NCI-H1092 (cell line): Measurements from ENCODE around the gene TMEM120B.
"Not testable (repeated sequence)": the region's sequence is repeated elsewhere in the genome, so short reads cannot be mapped to it uniquely, and the experiment has no call there.

Source experiments
- DNase-seq: peaks from one replicate; lab custom pipeline; 2025; lab: John Stamatoyannopoulos, UW

The TMEM120B gene

DNA sequence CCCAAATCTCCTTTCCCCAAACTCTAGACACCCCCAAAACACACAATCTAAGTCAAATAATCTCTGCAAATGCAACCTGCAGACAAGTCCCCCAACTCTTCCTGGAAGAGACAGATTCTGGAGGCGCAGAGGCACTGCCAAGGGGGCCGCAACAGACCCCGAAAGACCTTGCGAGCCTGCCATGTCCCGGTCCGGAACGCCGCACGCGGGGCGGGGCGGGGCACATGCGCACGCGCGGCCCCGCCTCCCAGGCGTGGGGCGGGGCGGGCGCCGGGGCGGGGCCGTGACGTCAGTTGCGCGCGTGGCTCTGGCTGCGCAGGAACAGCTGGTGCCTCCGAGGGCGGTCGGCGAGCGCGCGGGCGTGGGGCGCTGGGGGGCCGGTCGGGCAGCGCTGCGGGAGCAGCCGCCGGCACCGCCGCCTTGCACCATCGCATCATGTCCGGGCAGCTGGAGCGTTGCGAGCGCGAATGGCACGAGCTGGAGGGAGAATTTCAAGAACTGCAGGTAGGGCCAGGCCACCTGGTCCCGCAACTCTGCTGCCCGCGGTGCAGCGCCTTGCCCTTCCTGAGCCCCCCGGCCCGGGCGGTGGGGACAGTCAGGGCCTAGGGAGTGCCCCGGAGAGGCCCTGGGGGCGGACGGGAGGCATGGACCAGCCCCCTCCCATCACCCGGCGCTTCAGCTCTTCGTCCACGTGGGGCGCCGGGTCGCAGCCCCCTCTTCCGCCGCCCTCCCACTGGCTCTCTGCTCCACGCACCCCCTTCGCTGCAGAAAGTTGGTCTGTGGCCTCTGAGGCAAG is at the start of gene TMEM120B:
TSS of gene TMEM120B (plus strand) at position 292 of the 796 bp plus-strand sequence. CDS start at position 436, 144 bp downstream.
- peak; percentile 26 for DNase-seq

DNA sequence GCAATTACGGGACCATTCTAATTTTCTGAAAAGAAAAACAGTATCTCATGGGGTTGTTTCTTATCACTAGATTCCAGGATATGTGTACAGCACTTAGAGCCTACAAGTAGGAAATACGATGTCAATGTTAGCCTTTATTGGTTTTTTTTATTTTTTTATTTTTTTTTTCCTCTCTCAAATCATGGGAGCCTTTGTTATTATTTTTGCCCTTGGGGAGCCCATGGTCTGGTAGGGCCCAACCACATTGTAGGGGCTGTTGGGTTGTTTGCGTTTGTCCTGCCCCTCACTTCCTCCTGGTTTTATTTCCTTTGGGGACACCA is 49.0 kb upstream of the TMEM120B start:
- DNase-seq = no peak

GRCh38 chr12:121666829-121667228 is 45.7 kb upstream of the TMEM120B start:
- not testable (repeated sequence) for DNase-seq

DNA sequence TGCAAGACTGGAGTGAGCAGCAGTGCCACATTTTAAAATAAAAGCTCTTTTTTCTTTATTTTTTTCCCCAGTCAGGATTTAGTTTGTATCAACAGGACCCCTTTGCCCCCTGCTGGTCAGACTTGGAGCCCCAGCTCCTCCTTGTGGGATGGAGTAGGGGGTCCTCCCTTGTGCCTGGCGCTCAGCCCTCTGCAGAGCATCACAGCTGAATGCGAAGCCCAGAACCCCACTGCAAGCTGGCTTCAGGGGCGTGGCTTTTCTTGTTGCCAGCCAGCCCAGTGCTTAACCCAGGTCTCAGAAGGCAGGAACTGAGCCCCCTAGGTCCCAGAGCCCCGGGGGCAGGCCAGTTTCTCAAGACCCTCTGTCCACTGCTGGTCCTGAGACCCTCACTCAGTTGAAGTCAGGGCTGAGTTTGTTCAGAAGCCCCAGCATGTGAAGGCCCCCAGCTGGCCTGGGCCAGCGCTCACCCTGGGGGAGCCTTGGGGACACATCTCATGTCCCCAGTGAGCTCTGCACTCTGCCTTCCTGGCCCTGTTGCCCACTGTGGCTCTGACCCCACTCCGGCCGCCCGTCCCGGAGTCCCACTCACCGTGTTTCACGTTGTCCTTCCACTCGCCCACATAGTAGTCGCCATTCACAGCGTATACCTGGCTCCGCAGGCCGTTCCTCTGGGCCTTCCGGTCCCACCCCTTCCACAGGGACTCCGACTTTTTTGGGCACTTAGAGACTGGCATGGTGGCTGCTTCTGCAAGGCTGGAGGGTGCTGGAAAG is 43.6 kb upstream of the TMEM120B start:
- no peak for DNase-seq

DNA sequence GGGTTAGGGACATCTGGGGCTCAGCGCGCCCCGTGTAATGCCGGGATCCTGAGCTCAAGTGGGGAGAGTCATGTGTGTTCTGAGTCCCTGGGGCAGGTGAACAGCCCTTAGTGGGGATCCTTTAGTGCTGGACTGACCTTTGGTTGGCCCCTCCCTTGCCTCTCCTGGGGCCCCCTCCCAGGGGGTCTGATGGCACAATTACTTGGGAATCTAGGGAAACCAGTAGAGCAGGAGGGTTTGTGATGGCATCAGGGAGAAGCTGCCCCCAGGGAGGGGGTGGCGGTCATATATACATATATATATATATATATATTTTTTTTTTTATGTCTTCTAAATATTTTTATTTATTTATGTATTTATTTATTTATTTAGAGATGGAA is 43.0 kb upstream of the TMEM120B start, which contains the start of gene MORN3:
TSS of gene MORN3 (minus strand) at position 134 of the 380 bp plus-strand sequence. CDS start 171 bp downstream, outside the sequence.
- DNase-seq = no peak

DNA sequence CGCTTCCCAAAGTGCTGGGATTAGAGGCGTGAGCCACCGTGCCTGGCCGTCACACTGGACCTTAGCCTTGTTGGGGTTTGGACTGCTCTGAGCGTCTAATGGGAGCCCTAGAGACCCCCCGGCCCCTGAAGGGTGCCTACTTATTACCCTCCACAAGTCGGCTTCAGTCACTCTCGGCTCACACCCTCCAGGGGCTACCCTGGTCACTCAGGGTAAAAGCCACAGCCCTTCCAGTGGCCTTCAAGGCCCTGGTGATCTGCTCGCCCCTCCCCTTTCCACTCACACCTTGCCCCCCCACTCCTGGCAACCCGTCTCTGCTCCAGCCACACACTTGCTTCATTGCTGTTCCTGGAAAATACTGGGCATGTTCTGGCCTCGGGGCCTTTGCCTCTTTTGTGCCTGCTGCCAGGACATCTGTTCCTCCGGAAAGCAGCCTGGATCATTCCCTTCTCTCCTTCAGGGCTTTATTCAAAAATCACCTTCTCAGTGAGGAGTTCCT is 39.5 kb upstream of the TMEM120B start:
- DNase-seq = no peak

- no peak for DNase-seq
Measured at GRCh38 chr12:121676190-121676589, 36.4 kb upstream of the TMEM120B start.

- no peak for DNase-seq
Measured at GRCh38 chr12:121678305-121678704, 34.2 kb upstream of the TMEM120B start.

GRCh38 chr12:121678716-121679300 is 33.7 kb upstream of the TMEM120B start:
- DNase-seq = no peak

DNA sequence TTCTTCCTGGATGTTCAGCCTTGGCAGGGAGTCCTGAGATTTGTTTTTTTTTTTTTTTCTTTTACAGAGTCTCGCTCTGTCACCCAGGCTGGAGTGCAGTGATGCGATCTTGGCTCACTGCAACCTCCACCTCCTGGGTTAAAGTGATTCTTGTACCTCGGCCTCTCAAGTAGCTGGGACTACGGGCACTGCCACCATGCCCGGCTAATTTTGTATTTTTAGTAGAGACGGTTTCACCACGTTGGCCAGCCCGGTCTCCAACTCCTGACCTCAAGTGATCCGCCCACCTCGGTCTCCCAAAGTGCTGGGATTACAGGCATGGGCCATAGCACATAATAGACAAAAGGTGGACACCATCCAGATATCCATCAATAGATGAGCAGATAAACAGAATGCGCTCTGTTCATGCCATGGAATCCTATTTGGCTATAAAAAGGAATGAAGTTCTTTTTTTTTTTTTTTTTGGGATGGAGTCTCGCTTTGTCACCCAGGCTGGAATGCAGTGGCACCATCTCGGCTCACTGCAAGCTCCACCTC is 32.8 kb upstream of the TMEM120B start:
- DNase-seq = not testable (repeated sequence)

GRCh38 chr12:121688966-121689365 is 23.6 kb upstream of the TMEM120B start:
- DNase-seq = no peak

GRCh38 chr12:121689430-121689829 is 23.1 kb upstream of the TMEM120B start:
- DNase-seq = no peak

DNA sequence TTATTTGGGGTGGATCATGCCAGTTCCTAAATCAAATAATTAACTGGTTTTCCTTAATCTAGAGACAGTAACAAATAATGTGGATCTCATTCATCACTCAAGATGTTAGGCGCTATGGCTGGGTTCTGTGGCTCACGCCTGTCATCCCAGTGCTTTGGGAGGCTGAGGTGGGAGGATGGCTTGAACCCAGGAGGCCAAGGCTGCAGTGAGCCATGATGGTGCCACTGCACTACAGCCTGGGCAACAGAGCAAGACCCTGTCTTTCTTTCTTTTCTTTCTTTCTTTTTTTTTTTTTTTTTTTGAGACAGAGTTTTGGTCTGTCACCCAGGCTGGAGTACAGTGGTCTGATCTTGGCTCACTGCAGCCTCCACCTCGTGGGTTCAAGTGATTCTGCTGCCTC is 19.8 kb upstream of the TMEM120B start:
- not testable (repeated sequence) for DNase-seq

- DNase-seq = no peak
Measured at GRCh38 chr12:121693155-121693687, 19.3 kb upstream of the TMEM120B start.

- peak; percentile 44 for DNase-seq
Measured at GRCh38 chr12:121697093-121697698, 15.4 kb upstream of the TMEM120B start.

GRCh38 chr12:121697861-121698260 is 14.7 kb upstream of the TMEM120B start:
- not testable (repeated sequence) for DNase-seq

DNA sequence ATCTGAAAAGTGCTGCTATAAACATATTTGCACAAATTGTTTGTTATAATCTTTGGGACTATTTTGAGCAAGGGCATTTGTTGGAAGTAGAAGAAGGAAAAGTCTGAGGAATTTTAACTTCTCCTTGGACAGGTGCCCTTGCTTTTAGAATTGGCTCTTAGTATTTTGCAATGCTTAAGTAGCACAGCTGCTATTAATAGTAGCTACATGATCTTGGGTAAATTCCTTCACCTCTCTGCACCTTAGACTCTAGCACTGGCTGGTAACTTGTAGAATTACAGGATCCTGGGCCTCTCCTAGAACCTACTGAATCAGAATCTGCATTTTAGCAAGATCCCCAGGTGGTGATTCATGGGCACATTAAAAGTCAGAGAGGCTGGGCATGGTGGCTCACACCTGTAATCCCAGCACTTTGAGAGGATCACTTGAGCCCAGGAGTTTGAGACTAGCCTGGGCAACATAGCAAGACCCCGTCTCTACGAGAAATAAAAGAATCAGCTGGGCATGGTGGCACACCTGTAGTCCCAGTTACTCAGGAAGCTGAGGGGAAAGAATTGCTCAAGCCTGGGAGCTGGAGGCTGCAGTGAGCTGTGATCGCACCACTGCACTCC is 10.8 kb upstream of the TMEM120B start:
- no peak for DNase-seq

DNA sequence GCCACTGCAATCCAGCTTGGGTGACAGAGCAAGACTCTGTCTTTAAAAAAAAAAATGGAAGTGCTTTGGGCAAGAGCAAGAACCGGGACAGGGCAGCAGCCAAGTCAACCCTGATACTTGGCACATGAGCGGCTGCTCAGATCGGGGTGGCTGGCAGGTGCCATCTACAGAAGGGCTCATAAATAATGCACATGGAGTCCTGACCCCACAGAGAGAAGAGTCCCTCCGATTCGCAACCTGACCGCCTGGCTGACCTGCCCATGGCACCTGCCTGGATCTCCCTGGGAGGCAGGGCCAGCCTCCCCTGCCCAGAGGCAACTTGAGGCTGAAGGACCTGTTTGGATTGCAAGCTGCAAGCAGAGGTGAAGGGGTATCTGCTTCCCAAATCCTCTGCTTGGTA is 9.6 kb upstream of the TMEM120B start:
- DNase-seq = no peak

DNA sequence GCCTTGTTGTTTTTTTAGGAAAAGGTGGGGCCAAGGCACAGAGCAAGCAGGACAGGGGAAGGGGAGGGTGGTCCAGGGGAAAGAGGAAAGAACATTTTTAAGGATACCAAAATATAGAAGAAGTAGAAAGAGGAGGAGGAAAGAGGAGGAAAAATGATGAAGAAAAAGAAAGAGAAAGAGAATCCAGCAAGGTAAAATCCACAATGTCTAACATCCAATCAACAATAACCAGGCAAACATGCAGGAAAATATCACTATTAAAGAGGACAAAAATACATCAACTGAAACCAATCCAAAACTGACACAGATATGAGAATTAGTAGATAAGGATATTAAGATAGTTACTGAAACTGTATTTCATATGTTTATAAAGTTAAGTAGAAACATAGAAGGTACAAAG is 7.0 kb upstream of the TMEM120B start:
- DNase-seq = no peak

GRCh38 chr12:121708313-121709063 is 4.1 kb upstream of the TMEM120B start:
- no peak for DNase-seq

GRCh38 chr12:121709064-121709424 is 3.5 kb upstream of the TMEM120B start:
- not testable (repeated sequence) for DNase-seq
